Suprapubic skin (tissue), 4 donors: ENCODE results near the gene KLF17. TPM values are rescaled to one million over a fixed set of nuclear protein-coding genes. Genes with fewer than 3 reads are reported as not detected.

ENCODE experiments used
- DNase-seq, 2 donors: peaks; one replicate each; pipeline ENCODE4 v3.0.0-alpha.2; 2019; ENCODE audit warnings: low spot score in 2 of 2
- H3K27ac ChIP-seq: fragments of 200-600 bp; sonication (generic); one replicate; pipeline ENCODE4 v1.5.1; 2019
- H3K27me3 ChIP-seq: fragments of 200-600 bp; sonication (generic); one replicate; pipeline ENCODE4 v1.5.1; 2019
- H3K36me3 ChIP-seq: fragments of 200-600 bp; sonication (generic); one replicate; pipeline ENCODE4 v1.5.1; 2019
- H3K4me1 ChIP-seq: fragments of 200-600 bp; sonication (generic); one replicate; pipeline ENCODE4 v1.5.1; 2019
- H3K4me3 ChIP-seq: fragments of 200-600 bp; sonication (generic); one replicate; pipeline ENCODE4 v1.5.1; 2019; ENCODE audit warnings: mild to moderate bottlenecking
- H3K9me3 ChIP-seq: fragments of 200-600 bp; sonication (generic); one replicate; pipeline ENCODE4 v1.5.1; 2019
- CTCF ChIP-seq, 2 donors: fragments of 200-600 bp in 1 of 2; fragments of 450-650 bp in 1 of 2; sonication (generic) in 1 of 2; IDR thresholded peaks; one replicate each; pipeline ENCODE4 v1.5.1; 2016 to 2019; ENCODE audit warnings: antibody characterized with exemption in 2 of 2, mild to moderate bottlenecking in 1 of 2, moderate library complexity in 1 of 2
- EP300 ChIP-seq: sonication (generic); formaldehyde crosslinking; IDR thresholded peaks from one replicate; pipeline ENCODE4 v1.6.1; 2017; ENCODE audit warnings: antibody characterized with exemption
- POLR2A ChIP-seq, 2 donors: fragments of 450-650 bp; IDR thresholded peaks; one replicate each; pipeline ENCODE4 v1.6.1; 2017; ENCODE audit warnings: antibody characterized with exemption in 2 of 2, mild to moderate bottlenecking in 2 of 2, moderate library complexity in 2 of 2
- POLR2AphosphoS5 ChIP-seq, 3 donors: sonication (generic); formaldehyde crosslinking; IDR thresholded peaks; one replicate each; pipeline ENCODE4 v1.6.1; 2017; ENCODE audit warnings: antibody characterized with exemption in 3 of 3
- WGBS: methylation state at CpG from one replicate; pipeline ENCODE4 v1.1.5; 2018; 5-methylcytosine and 5-hydroxymethylcytosine counted together
- total RNA-seq, 4 donors: library from RNA; depleted of rRNA; stranded (reverse); fragments of >200 nt; gene quantifications; one replicate each; pipeline ENCODE4 v1.1.0, GENCODE V29; 2016

KLF17 gene
- total RNA-seq, 4 donors from 2014 or later: not detected

GRCh38 chr1:44084998-44085675, 33.5 kb upstream of the KLF17 start:
- Histone ChIP-seq H3K36me3 (no peaks in the 10 kb centered on the region), H3K9me3 (no peaks in the 10 kb centered on the region), H3K27me3 (peaks cover 20% of the 10 kb centered on the region), H3K4me1 (no peaks in the 10 kb centered on the region), H3K27ac (no peak overlapping the region), H3K4me3 (no peak overlapping the region)
- TF ChIP-seq POLR2A (IDR thresholded peaks at IDR 0.05) (no peak), CTCF (IDR thresholded peaks at IDR 0.05) (no peak), EP300 (no peak), POLR2AphosphoS5 (IDR thresholded peaks at IDR 0.05) (no peak)
- DNase-seq: no peak
- 62% methylated on average over 3 of the region's 3 CpGs for WGBS

GRCh38 chr1:44086692-44087474, 31.7 kb upstream of the KLF17 start:
- TF ChIP-seq POLR2AphosphoS5 (IDR thresholded peaks at IDR 0.05) (no peak), POLR2A (IDR thresholded peaks at IDR 0.05) (no peak), EP300 (no peak), CTCF (IDR thresholded peaks at IDR 0.05) (no peak)
- no peaks in the 10 kb centered on the region for H3K36me3 ChIP-seq
- 91% methylated on average over 4 of the region's 4 CpGs for WGBS
- H3K4me3 ChIP-seq: no peak overlapping the region
- H3K27ac ChIP-seq: no peak overlapping the region
- no peaks in the 10 kb centered on the region for H3K9me3 ChIP-seq
- DNase-seq: no peak
- no peaks in the 10 kb centered on the region for H3K4me1 ChIP-seq
- H3K27me3 ChIP-seq: peaks cover 23% of the 10 kb centered on the region

GRCh38 chr1:44089371-44090048, 29.1 kb upstream of the KLF17 start:
- Histone ChIP-seq H3K4me1 (no peaks in the 10 kb centered on the region), H3K27me3 (peaks cover 21% of the 10 kb centered on the region), H3K36me3 (no peaks in the 10 kb centered on the region), H3K4me3 (no peak overlapping the region), H3K27ac (no peak overlapping the region), H3K9me3 (no peaks in the 10 kb centered on the region)
- TF ChIP-seq CTCF (IDR thresholded peaks at IDR 0.05): no peak
- no peak for TF ChIP-seq POLR2AphosphoS5 (IDR thresholded peaks at IDR 0.05)
- TF ChIP-seq POLR2A (IDR thresholded peaks at IDR 0.05): no peak
- no peak for TF ChIP-seq EP300
- WGBS: 74% methylated on average over 13 of the region's 13 CpGs
- DNase-seq: no peak

- H3K27me3 ChIP-seq: peaks cover 21% of the 10 kb centered on the region
- WGBS: 66% methylated on average over 10 of the region's 10 CpGs
- DNase-seq: no peak
- H3K36me3 ChIP-seq: no peaks in the 10 kb centered on the region
- no peaks in the 10 kb centered on the region for H3K4me1 ChIP-seq
- TF ChIP-seq EP300 (no peak), POLR2A (IDR thresholded peaks at IDR 0.05) (no peak), CTCF (IDR thresholded peaks at IDR 0.05) (no peak), POLR2AphosphoS5 (IDR thresholded peaks at IDR 0.05) (no peak)
- no peak overlapping the region for H3K4me3 ChIP-seq
- H3K9me3 ChIP-seq: no peaks in the 10 kb centered on the region
- H3K27ac ChIP-seq: no peak overlapping the region
Observed at GRCh38 chr1:44090429-44091252, 28.0 kb upstream of the KLF17 start.
